SU-DHL-6 (cell line): Measurements from ENCODE around the gene NPIPB8.
"Not testable (repeated sequence)": the region's sequence is repeated elsewhere in the genome, so short reads cannot be mapped to it uniquely, and the experiment has no call there.

Experiments used
- CTCF ChIP-seq: fragments of 200-600 bp; sonication (generic); IDR thresholded peaks from one replicate; pipeline ENCODE4 v1.5.1; 2017; ENCODE audit warnings: antibody characterized with exemption, mild to moderate bottlenecking, low read length, moderate library complexity; ENCODE audit not compliant: insufficient read depth, poor library complexity, severe bottlenecking
- EZH2phosphoT487 ChIP-seq: fragments of 200-600 bp; sonication (generic), shearing (Covaris generic); conservative IDR thresholded peaks from 2 replicates; pipeline ENCODE4 v1.6.1; 2018; ENCODE audit warnings: mild to moderate bottlenecking, antibody characterized with exemption, low read length, moderate library complexity, mixed read lengths

GRCh38 chr16:28666264-28666663 lies 28.4 kb downstream of the NPIPB8 start:
- TF ChIP-seq EZH2phosphoT487, CTCF: not testable (repeated sequence)
